NB4 (cell line): ENCODE data around the gene LSM4.
"Not testable (repeated sequence)": the region's sequence is repeated elsewhere in the genome, so short reads cannot be mapped to it uniquely, and the experiment has no call there.

ENCODE experiments used
- DNase-seq: peaks from one replicate; pipeline ENCODE4 v3.0.0; 2010; ENCODE audit warnings: low read depth
- H3K4me3 ChIP-seq: one replicate; pipeline ENCODE4 v1.5.1; 2011; ENCODE audit warnings: mild to moderate bottlenecking, low read depth, low read length, moderate library complexity
- CTCF ChIP-seq: IDR thresholded peaks from one replicate; pipeline ENCODE4 v1.5.1; 2012; ENCODE audit warnings: low read depth, low read length
- MAX ChIP-seq: IDR thresholded peaks from 2 replicates; pipeline ENCODE4 v1.6.1; 2011; ENCODE audit warnings: low read depth, low read length
- MYC ChIP-seq: IDR thresholded peaks from 2 replicates; pipeline ENCODE4 v1.6.1; 2011; ENCODE audit warnings: low read depth, low read length
- POLR2A ChIP-seq: IDR thresholded peaks from 2 replicates; pipeline ENCODE4 v1.6.1; 2011; ENCODE audit warnings: mild to moderate bottlenecking; ENCODE audit not compliant: insufficient read length; ENCODE audit errors: extremely low read depth

Gene LSM4

GRCh38 chr19:18362934-18363542 lies 40.2 kb upstream of the LSM4 start:
- DNase-seq, result no peak
- no peak overlapping the region for H3K4me3 ChIP-seq
- TF ChIP-seq MAX (no peak), POLR2A (no peak), MYC (no peak), CTCF (no peak)

GRCh38 chr19:18361646-18362045 lies 38.8 kb upstream of the LSM4 start:
- no peak for DNase-seq
- TF ChIP-seq POLR2A (no peak), CTCF (no peak), MAX (no peak), MYC (no peak)
- no peak overlapping the region for H3K4me3 ChIP-seq

- DNase-seq, result no peak
- no peak for TF ChIP-seq MYC
- no peak for TF ChIP-seq POLR2A
- no peak overlapping the region for H3K4me3 ChIP-seq
These were observed 34.2 kb upstream of the LSM4 start for GRCh38 chr19:18357041-18357440.

GRCh38 chr19:18354743-18355142 lies 31.9 kb upstream of the LSM4 start:
- not testable (repeated sequence) for H3K4me3 ChIP-seq, DNase-seq

GRCh38 chr19:18353378-18354005 lies 30.6 kb upstream of the LSM4 start:
- no peak for DNase-seq
- TF ChIP-seq MYC (no peak), CTCF (no peak), MAX (no peak), POLR2A (no peak)
- H3K4me3 ChIP-seq, result no peak overlapping the region

- no peak for DNase-seq
- no peak overlapping the region for H3K4me3 ChIP-seq
- TF ChIP-seq CTCF, result no peak
These were observed 28.7 kb upstream of the LSM4 start for GRCh38 chr19:18351544-18351943.

GRCh38 chr19:18350490-18350889 lies 27.6 kb upstream of the LSM4 start:
- no peak for DNase-seq
- no peak overlapping the region for H3K4me3 ChIP-seq
- TF ChIP-seq CTCF (no peak), MYC (no peak), POLR2A (no peak), MAX (no peak)
